HG02970 (cell line): ENCODE data around the gene ZNF407.
A peak's percentile ranks its signal among the peaks of the same experiment; 100 is the strongest.

Experiments
- ATAC-seq: cut with Tn5 transposase; IDR thresholded peaks from one replicate; pipeline ENCODE4 v1.9.1; 2021; ENCODE audit warnings: mild to moderate bottlenecking, moderate library complexity, moderate number of reproducible peaks; ENCODE audit not compliant: unreplicated experiment, low FRiP score

The ZNF407 gene

DNA sequence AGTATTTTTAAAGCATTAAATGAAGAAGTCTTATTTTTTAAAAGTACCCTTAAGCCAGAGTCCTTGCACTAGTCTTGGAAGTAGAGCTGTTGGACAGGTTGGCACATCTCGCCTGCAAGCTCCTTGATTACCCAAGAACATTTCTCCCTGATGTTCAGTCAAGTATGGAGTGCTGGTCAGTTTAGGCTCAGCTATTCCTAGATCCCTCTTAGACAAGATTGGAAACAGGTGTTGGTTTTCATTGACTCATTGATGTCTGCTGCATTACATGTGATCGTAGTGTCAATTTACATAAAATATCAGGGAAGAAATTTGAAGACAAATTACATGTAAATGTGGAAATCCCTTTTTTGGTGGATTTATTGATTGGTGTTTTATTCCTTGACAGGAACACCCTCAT lies 170.4 kb downstream of the ZNF407 start:
- no peak for ATAC-seq

DNA sequence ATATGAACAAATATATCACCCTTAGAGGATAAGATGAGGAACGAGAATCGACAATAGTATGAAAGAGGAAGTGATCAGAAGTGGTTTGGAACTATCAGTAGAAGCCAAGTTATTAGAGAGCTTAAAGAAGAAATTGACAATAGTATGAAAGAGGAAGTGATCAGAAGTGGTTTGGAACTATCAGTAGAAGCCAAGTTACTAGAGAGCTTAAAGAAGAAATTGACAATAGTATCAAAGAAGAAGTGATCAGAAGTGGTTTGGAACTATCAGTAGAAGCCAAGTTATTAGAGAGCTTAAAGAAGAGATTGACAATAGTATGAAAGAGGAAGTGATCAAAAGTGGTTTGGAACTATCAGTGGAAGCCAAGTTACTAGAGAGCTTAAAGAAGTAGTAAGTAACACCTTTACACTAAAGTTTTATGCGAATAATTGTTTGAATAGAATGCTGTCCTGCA lies 175.5 kb downstream of the ZNF407 start:
- peak; percentile 57 for ATAC-seq

DNA sequence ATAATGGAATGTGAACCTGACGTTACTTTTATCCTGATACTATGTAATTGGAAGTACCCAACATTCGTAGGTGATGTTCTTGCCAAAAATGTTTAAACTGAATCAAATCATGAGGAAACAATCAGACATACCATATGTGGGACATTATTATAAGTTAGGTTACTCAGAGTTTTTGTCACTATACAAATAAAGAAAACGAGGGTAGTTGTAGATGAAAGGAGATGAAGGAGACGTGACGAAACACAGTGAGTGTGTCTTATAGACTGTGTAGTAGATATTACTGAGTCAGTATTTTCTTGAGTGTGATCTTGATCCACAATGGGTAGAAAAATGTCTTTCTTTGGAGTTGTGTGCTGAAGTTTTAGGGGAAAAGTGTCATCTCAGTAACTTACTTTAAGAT lies 176.8 kb downstream of the ZNF407 start:
- no peak for ATAC-seq

DNA sequence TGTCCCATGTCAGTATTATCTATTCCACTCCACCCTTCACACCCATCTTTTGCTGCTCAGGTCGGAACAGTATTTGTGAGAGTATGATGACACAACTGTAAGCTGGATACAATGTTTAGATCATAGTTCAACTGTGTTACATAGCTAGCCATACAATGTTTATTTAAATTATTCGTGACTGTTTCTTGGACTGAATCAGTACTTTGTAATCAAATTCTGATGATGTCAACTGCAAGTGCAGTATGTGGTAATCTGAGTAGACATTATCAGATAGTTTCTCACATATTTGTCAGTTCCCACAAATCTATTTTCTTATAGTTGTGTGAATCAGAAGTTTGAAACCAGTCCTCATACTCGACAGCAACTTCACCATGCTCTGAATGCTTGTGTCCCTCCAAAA lies 177.6 kb downstream of the ZNF407 start:
- no peak for ATAC-seq

DNA sequence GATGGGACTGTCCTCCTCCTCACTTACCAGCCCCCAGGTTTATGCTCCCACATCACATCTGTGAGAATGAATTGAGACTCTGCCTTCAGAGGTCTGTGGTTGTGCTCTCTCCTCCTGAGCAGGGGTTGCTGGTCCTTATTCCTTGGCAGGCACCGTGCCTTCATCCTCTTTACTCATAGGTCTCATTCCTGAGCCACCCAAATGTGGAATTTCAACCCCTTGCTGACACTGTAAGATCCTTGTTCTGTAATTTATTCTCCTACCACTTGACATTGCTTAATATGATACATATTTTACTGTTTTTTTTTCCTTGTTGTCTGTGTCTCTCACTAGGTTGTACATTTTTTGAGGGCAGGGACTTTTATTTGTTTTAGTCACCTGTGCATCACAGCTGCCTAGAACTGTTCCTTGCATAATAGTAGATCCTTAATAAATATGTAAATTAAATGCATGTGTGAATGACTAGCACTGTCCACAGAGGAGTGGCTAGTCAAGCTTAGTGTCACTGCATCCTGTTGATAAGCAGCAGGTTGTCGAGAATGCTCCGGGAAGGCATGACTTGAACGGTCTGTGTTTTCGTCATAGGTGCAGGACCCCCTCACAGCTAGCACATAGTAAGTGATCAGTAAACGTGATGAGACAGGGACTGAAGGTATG lies 180.6 kb downstream of the ZNF407 start:
- ATAC-seq: no peak

DNA sequence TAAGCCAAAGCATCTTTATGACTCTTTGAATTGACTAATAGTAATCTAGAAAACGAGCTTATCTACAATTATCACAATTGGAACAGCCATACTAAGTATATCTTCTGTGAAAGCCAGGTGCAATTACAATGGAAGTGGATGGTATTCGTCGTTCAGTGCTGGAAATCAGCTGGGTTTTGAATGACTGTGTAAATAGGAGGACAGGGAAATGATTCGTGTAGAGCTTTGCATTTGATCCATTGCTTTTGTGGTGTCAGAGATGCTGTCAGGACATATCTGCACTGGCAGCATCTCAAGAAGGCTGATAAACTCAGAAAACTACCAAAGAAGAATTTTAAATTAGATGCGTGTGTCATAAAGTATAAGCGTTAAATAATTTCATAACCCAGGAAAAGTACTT lies 187.1 kb downstream of the ZNF407 start:
- ATAC-seq: no peak

DNA sequence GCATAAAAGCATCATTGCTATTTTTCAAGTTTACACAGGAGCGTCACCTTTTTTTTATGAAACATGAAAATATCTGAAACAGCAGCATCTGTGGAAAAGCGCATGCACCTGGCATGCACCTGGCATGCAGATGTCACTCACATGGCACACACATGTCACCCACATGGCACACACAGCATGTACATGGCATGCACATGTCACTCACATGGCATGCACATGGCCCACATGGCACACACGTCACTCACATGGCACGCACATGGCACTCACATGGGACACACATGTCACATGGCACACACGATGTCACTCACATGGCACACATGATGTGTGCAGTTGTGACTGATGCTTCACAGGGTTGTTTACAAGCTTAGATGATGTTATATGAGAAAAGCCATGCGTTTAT lies 188.0 kb downstream of the ZNF407 start:
- no peak for ATAC-seq

DNA sequence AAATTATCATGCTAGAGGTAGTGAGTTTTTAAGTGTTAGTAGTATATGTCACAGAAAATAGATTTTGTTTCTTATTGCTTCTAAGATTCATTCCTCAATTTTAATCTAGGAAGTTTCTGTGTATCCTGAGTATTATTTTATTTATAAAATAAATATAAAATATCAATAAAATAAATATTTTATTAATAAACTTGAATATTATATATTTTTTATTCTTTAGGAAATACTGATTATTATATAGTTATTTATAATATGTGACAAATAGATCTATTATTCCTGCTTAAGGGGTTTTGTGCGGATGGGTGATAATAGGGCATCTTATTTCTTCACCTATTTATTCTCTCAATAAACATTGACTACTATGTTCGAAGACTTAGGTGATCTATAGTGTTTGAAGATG lies 191.0 kb downstream of the ZNF407 start:
- ATAC-seq: no peak

DNA sequence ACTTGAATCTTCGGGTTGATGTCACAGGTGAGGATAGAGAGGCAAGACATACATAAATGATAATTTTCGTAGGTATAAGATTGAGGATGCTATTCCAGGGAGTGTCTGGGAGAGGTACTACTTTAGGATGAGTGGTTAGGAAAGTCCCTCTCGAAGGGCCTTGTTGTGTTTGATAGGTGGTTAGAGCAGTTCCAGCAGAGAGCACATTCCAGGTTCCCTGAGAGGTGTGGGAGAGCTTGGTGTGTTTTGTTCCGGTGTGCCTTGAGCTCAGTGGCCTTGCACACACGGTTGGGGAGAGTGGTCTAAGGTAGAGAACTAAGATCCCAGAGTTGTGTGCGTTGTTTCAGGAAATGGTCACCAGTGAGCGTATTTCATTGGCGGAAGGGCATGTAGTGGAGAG lies 191.4 kb downstream of the ZNF407 start:
- ATAC-seq: no peak

DNA sequence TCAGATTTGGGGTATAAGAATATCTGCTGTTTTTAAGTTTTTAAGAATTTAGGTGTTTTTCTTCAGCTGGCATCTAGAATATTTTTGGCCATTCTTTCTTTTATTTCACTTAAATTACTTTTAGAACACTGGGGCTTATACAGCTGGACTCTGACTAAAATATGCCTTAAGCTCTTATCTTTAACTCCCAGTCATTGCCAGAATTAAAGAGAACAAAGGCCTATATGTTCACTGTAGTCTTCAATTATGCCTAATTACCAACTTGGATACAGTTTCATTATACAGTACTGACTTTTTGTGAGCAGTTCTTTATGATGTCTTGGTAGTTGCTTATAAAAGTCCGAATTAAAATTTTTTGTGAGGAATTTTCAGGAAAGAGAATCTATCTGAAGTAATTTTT lies 192.8 kb downstream of the ZNF407 start:
- ATAC-seq: no peak

DNA sequence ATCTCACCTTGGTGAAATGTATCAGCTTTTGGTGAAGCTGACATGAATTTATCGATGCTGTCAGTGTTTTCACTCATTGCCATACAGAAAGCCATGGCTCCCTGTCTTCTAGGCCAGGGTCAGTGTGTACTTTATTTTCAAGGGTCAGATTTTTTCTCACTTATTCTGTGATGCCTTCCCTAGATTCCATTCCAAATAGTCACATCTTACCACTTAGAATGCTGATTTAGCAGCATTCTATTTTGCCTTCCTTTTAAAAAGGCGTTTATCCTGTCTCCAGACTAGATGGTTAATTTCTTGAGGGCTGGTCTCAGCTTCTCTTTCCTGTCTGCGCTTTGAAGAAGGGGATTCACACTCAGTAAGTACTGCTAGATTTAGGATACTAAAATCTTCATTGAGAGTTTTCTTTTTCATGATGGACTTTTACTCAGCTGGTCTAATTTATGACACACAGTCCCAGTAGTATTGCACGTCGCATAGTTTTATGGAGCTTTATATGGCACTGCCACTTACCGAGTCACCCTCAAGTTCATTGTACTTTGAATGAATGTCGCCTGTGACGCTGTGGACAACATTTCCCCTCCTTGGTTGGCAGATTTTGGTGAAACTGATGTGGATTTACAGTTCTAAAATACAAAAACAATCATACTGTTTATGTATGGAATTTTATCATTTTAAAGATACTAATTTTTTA lies 194.0 kb downstream of the ZNF407 start:
- no peak for ATAC-seq

DNA sequence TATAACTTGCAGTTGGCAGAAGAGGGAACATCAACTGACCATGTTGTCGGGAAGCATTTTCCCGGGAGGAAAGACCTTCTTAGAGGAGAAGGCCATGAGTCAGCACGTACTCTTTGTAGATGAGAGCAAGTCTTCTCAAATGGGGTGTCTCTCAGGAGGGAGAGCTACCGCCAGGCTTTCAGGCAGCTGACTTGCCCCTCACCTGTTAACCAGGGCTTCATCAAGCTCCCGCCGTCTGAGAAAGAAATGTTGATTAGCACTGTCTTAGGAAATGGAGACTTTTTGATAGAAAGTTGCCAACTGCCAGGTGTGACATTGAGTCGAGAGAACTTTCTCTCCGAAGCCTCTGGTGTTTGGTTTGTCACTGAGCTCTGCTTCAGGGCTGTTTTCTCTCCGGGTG lies 196.1 kb downstream of the ZNF407 start:
- no peak for ATAC-seq

DNA sequence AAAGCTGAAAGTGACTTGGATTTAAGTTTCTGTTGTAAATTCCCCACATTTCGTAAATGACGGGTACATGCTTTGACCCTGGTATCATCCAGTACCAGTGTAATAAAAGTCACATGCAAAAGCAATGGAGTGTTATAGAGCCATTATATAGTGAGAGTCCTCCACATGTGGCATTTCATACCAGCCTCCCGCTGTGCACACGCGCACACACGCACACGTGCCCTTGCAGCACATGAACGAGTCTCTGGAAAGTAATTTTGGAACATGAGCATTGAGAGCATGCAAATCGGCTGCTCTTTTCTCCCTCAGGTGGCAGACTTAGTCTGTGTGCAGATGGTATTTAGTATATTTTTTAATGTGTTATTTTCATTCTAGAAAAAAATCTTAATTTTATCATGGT lies 198.1 kb downstream of the ZNF407 start:
- ATAC-seq: no peak

DNA sequence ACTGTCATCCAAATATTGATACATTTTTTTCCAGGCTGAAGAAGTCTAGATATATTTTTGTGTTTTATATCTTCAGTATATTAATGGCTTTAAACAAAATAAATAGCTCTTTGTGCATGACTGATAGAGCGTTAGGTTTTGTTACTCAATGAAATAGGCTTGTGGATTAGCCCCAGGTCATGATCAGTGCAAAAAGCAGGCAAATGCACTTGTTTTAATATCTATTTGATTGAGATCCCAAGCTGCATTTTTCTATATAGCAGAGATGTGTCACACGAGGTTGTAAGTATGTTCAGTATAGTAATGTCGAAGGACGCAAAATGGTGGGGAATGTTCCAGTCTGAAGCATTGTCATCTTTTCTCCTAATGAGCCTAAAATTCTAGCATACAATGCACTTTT lies 198.5 kb downstream of the ZNF407 start:
- no peak for ATAC-seq

DNA sequence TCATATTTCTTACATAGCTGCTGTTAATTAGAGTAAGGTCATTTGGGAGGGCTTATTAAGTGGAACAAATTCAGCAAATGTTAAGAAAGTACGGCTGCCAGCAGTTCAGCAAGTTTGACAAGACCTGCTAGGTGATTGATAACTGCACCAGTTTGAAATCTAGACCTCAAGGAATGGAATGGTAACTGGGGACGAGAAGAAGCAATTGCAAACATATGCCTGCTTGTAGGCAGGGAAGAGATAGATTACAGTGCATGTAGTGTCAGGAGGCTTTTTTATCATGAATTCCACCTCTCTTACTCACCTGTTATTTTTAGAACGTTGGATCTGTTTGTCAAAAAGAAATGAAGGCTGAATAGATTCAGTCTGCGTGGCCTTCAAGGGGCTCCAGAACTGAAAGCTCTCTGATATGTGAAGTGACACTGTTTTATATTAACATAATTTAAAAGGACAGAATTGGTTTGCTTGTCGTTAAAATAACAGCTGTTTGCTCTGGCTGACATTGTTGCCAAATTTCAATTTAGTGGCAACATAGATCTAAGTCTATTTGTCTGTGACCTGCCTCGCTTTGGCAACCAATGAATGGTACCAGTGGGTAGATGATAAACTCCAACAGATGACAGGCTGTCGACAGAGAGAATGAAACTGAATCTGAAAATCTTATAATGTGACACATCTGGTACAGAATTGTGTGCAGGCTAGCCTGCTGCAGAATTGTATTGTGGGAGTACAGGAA lies 199.3 kb downstream of the ZNF407 start:
- peak; percentile 95 for ATAC-seq

DNA sequence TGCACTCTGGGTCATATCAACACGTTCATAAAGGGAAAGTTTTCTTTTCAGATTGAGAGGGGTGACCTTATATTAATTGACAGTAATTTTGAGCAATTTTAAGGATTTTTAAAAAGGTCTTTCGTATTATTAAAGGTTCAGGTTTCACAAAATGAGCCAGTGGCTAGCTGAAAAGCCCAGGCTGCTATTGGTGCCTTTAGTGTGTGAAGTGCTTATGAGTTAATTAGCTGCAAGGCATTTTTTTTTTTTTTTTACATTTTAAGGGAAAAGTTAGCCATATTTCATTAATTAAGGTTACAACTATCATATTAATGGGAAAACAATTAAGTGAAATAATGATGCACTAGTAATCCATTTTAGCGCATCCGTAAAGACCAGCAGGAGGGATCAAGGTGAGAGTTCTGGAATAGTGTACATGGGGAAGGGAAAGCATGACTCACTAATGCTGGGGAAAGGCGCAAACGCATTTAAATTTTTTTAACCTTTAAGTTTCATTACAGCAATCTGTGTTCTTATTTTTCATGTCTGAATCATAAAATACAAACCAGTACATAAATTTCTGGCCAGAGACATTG lies 200.0 kb downstream of the ZNF407 start:
- ATAC-seq: peak; percentile 27

DNA sequence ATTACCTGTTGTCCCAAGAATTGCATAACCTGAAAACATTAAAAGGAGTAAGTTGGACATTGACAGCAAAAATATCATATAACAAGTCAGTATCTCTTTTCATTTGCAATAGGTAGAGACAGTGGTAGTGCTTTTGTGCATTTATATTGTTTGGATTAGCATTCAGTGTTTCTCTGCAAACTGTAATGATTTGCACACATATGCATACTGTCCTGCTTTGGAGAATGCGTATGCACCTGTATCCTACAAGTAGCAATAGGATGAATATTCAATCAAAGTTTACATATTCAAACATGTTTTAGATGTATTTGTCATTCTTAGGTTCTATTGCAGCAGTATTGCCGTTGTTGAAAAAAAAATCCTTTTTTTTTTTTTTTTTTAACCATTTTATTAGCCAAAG lies 201.9 kb downstream of the ZNF407 start:
- no peak for ATAC-seq

DNA sequence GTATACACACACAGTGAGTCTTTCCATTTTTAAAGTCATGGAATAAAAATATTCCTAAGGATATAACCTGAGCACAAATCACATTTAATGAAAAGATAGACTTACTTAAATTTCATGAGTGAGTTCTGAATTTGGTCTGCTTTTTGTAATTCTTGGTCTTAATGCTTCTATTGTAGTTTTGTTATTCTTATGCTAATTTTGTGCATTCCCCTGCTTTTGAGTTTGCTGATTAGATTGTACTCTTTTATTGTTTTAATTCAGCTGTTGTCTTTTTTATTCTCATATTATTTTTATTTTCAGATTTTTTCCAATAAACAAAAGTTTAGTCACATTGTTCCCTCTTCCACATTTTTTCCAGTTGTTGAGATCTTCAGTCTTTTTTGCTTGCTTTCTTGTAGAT lies 202.4 kb downstream of the ZNF407 start:
- ATAC-seq: no peak

DNA sequence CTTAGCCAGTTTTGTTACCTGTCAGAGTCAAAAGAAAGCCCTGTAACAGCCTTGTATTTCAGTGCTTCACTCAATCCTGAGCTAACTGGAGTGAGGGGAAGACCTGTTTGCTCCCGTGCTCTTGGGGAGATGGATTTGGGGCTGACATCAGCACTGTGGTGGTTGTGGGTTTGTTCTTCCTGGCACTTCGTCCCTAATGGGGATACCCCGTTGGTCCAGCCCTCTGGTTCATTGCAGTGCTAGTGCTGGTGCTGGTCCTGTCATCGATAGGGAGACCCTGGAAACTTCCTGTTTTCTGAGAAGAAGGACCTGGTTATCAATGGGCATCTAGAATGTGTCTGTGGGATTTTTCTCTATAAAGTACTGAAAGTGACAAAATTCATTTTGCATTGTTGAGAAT lies 205.4 kb downstream of the ZNF407 start:
- ATAC-seq: no peak

DNA sequence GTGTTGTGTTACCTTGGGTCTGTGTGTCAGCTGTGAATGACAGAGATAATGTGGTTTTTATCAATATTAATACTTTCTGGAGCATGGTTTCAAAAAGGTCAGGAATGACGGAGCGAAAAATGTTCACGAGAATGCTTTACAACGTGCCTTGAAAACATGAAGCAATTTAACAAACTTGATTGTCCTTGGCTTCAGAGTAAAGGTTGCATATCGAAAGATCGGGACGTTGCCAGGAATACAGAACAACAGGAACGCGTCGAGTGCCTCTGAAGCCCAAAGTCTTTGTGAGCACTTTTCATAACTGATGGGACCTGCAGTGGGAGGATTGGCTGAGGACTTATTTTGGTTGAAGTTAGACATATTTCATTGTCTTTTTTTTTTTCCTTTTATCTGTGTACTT lies 206.1 kb downstream of the ZNF407 start:
- no peak for ATAC-seq

DNA sequence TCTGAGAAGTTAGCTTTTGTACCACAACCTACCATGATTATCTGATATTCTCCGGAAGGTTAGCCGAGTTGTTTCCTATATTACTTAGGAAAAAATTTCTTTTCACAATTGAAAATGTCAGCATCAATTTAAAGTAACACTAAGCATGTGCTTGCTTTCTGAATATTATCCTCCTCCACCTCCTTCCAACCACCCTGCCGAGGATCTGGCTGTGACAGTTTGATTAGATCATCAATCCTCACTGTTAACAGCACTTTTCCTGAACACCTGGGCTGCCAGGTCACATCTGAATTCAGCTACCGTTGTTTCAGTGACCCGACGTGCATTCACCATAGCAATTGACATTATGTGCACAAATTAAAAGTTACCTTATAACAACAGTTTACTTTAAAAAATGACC lies 207.0 kb downstream of the ZNF407 start:
- ATAC-seq: no peak
